ENCODE measurements around the gene PTPRJ.

- TF ChIP-seq POLR2A (IDR thresholded peaks at IDR 0.05; ENCODE audit: low read length): no peak
- no peak for TF ChIP-seq GATA1 (IDR thresholded peaks at IDR 0.05; ENCODE audit: low read depth, low read length)
Measured at GRCh38 chr11:48180627-48181026, 200.3 kb downstream of the PTPRJ start.

Measured in erythroblast (primary cell).